ENCODE data around the gene CRABP1. TPM values are rescaled to one million over a fixed set of nuclear protein-coding genes. Genes with fewer than 3 reads are reported as not detected.
"Not testable (repeated sequence)": the region's sequence is repeated elsewhere in the genome, so short reads cannot be mapped to it uniquely, and the experiment has no call there.

CRABP1 gene
- total RNA-seq, 1 experiment from 2014 or later: 0.47 TPM

DNA sequence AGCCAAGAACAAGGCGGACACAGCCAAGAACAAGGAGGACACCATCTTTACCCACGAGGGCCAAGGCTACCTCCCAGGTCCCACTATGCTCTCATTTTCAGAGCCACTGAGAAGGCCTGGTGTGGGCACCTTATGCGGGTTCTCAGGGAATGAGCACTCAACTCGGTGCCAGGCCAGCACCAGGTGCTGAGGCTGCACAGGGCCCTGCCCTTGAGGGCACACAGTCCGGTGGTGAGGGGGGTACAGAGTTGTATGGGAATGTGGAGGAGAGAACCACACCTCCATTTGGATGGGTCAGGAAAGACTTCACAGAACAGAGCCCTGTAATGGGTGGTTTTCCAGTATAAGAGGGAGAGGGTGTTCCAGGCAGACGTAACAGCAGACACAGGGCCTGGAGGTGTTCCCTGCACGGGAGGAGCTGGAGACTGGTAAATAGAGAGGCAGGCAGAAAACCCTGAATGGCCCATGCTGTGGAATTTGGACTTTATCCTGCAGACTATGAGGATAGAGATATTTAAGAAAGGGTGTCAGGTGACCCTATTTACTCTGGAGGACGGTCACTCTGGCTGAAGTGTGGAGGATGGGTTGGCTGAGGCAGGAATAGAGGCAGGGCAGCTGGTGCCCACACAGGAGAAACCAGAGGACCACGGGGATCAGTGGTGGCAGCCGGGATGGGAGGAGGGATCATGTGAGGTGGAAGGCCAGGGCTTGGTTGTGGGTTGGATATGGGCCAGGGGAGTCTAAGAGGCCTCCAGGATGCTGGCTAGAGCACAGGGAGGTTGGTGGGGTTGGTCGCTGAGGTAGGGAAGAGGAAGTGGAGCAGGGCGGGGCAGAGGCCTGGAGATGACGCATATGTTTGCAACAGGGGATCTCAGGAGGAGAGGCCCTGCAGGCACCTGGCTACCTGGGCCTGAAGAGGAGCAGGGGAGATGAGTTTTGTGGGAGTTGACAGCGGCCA lies 34.6 kb downstream of the CRABP1 start (continued):
- TF ChIP-seq POLR2A (IDR thresholded peaks at IDR 0.05; ENCODE audit: borderline replicate concordance, extremely low read depth, insufficient read depth, insufficient read length) (no peak), RAD21 (IDR thresholded peaks at IDR 0.05; ENCODE audit: low read depth) (no peak)

DNA sequence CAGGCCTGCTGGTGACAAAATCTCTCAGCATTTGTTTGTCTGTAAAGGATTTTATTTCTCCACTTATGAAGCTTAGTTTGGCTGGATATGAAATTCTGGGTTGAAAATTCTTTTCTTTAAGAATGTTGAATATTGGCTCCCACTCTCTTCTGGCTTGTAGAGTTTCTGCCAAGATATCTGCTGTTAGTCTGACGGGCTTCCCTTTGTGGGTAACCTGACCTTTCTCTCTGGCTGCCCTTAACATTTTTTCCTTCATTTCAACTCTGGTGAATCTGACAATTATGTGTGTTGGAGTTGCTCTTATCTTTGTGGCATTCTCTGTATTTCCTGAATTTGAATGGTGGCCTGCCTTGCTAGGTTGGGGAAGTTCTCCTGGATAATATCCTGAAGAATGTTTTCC lies 40.0 kb downstream of the CRABP1 start:
- CTCF ChIA-PET; intact Hi-C loops (cut with micrococcal nuclease): not testable (repeated sequence)

DNA sequence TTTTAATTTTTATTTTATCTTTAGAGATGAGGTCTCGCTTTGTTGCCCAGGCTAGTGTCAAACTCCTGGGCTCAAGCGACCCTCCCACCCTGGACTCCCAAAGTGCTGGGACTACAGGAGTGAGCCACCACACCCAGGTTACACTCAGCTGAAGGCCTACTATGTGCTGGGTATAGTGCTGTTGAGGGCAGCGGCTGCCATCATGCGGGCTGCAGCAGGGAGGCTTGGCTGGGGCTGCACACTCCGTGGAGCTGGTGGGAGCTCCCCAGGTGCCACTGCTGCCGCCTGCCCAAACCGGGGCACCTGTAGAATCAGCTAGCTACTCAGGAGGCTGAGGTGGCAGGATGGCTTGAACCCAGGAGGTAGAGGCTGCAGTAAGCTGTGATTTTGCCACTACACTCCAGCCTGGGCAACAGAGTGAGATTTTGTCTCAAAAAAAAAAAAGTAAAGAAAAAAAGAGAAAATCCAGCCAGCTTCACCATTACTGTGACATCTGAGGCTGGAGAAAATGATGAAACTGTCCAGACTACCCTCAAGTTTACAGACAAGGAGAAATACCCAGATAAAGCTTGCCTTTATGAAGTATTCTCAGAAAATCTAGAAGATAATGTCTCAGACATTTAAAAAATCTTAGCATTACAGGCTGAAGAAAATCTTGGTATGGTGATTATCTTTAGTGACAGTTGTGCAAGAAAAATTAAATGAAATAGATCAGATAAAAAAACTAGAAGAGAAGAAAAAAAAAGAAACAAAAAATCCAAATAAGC lies 42.1 kb downstream of the CRABP1 start:
- Histone ChIP-seq H3K36me3 (ENCODE audit: control insufficient read depth in 1 of 2, insufficient read depth in 2 of 2, low read length in 2 of 2) (no peaks in the 10 kb centered on the region), H3K4me2 (ENCODE audit: low read length) (no peak overlapping the region), H2AFZ (ENCODE audit: low read depth, low read length, poor library complexity, severe bottlenecking) (no peak overlapping the region), H3K79me2 (ENCODE audit: insufficient read depth, low read length) (no peaks in the 10 kb centered on the region), H3K9ac (ENCODE audit: low read length) (no peak overlapping the region), H3K27ac (ENCODE audit: low read depth, low read length) (no peak overlapping the region), H3K27me3 (ENCODE audit: insufficient read depth, low read length) (peaks cover 4% of the 10 kb centered on the region; the same call in 1 of the 2 replicates), H4K20me1 (ENCODE audit: insufficient read depth) (no peaks in the 10 kb centered on the region), H3K9me2 (ENCODE audit: insufficient read depth) (no peaks in the 10 kb centered on the region), H3K4me3 (replicated peaks in 1 of 2; ENCODE audit: low read depth in 1 of 2, low read length in 2 of 2) (no peak overlapping the region), H3K9me3 (ENCODE audit: control insufficient read depth in 1 of 2, insufficient read depth in 1 of 2, low read depth in 1 of 2, low read length in 2 of 2) (no peaks in the 10 kb centered on the region), H3K4me1 (ENCODE audit: control insufficient read depth in 1 of 2, insufficient read depth in 2 of 2, low read length in 2 of 2) (no peaks in the 10 kb centered on the region)
- ChIA-PET RAD21 (ENCODE audit: low non-redundant PET in 1 of 2, low total read pairs in 2 of 2, uncharacterized antibody in 2 of 2, unreplicated experiment in 2 of 2) (no interaction called here), CTCF (no interaction called here), POLR2A (no interaction called here)
- BruUV-seq (replicated peaks): no TSS peak
- DNase-seq (ENCODE audit: low read depth, low spot score) (no peak), ATAC-seq (no peak)
- intact Hi-C loops (cut with micrococcal nuclease): no loop called here
- TF ChIP-seq EGR1 (IDR thresholded peaks at IDR 0.05; ENCODE audit: low read depth) (no peak), EZH2 (IDR thresholded peaks at IDR 0.05) (no peak), FOSL1 (IDR thresholded peaks at IDR 0.05; ENCODE audit: low read depth) (no peak), CEBPB (IDR thresholded peaks at IDR 0.05; ENCODE audit: low read depth) (no peak), EZH2phosphoT487 (IDR thresholded peaks at IDR 0.05; ENCODE audit: borderline replicate concordance) (no peak), POLR2A (IDR thresholded peaks at IDR 0.05; ENCODE audit: borderline replicate concordance, extremely low read depth, insufficient read depth, insufficient read length) (no peak)
- TF ChIP-seq, protein P1, sequence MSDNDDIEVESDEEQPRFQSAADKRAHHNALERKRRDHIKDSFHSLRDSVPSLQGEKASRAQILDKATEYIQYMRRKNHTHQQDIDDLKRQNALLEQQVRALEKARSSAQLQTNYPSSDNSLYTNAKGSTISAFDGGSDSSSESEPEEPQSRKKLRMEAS (IDR thresholded peaks at IDR 0.05): no peak
- TF ChIP-seq, protein P2, sequence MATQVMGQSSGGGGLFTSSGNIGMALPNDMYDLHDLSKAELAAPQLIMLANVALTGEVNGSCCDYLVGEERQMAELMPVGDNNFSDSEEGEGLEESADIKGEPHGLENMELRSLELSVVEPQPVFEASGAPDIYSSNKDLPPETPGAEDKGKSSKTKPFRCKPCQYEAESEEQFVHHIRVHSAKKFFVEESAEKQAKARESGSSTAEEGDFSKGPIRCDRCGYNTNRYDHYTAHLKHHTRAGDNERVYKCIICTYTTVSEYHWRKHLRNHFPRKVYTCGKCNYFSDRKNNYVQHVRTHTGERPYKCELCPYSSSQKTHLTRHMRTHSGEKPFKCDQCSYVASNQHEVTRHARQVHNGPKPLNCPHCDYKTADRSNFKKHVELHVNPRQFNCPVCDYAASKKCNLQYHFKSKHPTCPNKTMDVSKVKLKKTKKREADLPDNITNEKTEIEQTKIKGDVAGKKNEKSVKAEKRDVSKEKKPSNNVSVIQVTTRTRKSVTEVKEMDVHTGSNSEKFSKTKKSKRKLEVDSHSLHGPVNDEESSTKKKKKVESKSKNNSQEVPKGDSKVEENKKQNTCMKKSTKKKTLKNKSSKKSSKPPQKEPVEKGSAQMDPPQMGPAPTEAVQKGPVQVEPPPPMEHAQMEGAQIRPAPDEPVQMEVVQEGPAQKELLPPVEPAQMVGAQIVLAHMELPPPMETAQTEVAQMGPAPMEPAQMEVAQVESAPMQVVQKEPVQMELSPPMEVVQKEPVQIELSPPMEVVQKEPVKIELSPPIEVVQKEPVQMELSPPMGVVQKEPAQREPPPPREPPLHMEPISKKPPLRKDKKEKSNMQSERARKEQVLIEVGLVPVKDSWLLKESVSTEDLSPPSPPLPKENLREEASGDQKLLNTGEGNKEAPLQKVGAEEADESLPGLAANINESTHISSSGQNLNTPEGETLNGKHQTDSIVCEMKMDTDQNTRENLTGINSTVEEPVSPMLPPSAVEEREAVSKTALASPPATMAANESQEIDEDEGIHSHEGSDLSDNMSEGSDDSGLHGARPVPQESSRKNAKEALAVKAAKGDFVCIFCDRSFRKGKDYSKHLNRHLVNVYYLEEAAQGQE (IDR thresholded peaks at IDR 0.05; ENCODE audit: low read depth): no peak
- TF ChIP-seq, protein P3, sequence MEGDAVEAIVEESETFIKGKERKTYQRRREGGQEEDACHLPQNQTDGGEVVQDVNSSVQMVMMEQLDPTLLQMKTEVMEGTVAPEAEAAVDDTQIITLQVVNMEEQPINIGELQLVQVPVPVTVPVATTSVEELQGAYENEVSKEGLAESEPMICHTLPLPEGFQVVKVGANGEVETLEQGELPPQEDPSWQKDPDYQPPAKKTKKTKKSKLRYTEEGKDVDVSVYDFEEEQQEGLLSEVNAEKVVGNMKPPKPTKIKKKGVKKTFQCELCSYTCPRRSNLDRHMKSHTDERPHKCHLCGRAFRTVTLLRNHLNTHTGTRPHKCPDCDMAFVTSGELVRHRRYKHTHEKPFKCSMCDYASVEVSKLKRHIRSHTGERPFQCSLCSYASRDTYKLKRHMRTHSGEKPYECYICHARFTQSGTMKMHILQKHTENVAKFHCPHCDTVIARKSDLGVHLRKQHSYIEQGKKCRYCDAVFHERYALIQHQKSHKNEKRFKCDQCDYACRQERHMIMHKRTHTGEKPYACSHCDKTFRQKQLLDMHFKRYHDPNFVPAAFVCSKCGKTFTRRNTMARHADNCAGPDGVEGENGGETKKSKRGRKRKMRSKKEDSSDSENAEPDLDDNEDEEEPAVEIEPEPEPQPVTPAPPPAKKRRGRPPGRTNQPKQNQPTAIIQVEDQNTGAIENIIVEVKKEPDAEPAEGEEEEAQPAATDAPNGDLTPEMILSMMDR (IDR thresholded peaks at IDR 0.05 in 2 of 3, conservative IDR thresholded peaks at IDR 0.05 in 1 of 3; ENCODE audit: borderline replicate concordance in 1 of 3, insufficient read depth in 1 of 3, low read depth in 2 of 3, low read length in 2 of 3): no peak

More for the DNA sequence above, 40.0 kb downstream of the CRABP1 start:
- DNase-seq (ENCODE audit: low read depth, low spot score); H3K27me3 ChIP-seq (ENCODE audit: insufficient read depth, low read length); H3K9me3 ChIP-seq (ENCODE audit: control insufficient read depth in 1 of 2, insufficient read depth in 1 of 2, low read depth in 1 of 2, low read length in 2 of 2); H3K4me1 ChIP-seq (ENCODE audit: control insufficient read depth in 1 of 2, insufficient read depth in 2 of 2, low read length in 2 of 2); RAD21 ChIA-PET (ENCODE audit: low non-redundant PET in 1 of 2, low total read pairs in 2 of 2, uncharacterized antibody in 2 of 2, unreplicated experiment in 2 of 2); POLR2A ChIA-PET; H3K36me3 ChIP-seq (ENCODE audit: control insufficient read depth in 1 of 2, insufficient read depth in 2 of 2, low read length in 2 of 2); H3K4me3 ChIP-seq (replicated peaks in 1 of 2; ENCODE audit: low read depth in 1 of 2, low read length in 2 of 2); H3K4me2 ChIP-seq (ENCODE audit: low read length); ATAC-seq; H2AFZ ChIP-seq (ENCODE audit: low read depth, low read length, poor library complexity, severe bottlenecking); H3K9me2 ChIP-seq (ENCODE audit: insufficient read depth); H4K20me1 ChIP-seq (ENCODE audit: insufficient read depth); BruUV-seq (replicated peaks); H3K27ac ChIP-seq (ENCODE audit: low read depth, low read length); H3K9ac ChIP-seq (ENCODE audit: low read length); H3K79me2 ChIP-seq (ENCODE audit: insufficient read depth, low read length): not testable (repeated sequence)

All from HCT116 (cell line).